Testis (tissue), 2 donors: ENCODE measurements around the gene CEP95.

ENCODE experiments used
- POLR2A ChIP-seq: fragments of 450-650 bp; IDR thresholded peaks from one replicate; pipeline ENCODE4 v1.6.1; 2017; ENCODE audit warnings: antibody characterized with exemption, mild to moderate bottlenecking, moderate library complexity
- TF ChIP-seq, protein P1 (sequence below), 3 experiments: fragments of 450-650 bp in 2 of 3; fragments of 200-600 bp in 1 of 3; sonication (generic) in 1 of 3; IDR thresholded peaks; one replicate each; pipeline ENCODE4 v1.5.1; 2016 to 2019; ENCODE audit warnings: antibody characterized with exemption in 3 of 3, mild to moderate bottlenecking in 2 of 3, moderate library complexity in 1 of 3

- TF ChIP-seq POLR2A = no peak
- TF ChIP-seq, protein P1, sequence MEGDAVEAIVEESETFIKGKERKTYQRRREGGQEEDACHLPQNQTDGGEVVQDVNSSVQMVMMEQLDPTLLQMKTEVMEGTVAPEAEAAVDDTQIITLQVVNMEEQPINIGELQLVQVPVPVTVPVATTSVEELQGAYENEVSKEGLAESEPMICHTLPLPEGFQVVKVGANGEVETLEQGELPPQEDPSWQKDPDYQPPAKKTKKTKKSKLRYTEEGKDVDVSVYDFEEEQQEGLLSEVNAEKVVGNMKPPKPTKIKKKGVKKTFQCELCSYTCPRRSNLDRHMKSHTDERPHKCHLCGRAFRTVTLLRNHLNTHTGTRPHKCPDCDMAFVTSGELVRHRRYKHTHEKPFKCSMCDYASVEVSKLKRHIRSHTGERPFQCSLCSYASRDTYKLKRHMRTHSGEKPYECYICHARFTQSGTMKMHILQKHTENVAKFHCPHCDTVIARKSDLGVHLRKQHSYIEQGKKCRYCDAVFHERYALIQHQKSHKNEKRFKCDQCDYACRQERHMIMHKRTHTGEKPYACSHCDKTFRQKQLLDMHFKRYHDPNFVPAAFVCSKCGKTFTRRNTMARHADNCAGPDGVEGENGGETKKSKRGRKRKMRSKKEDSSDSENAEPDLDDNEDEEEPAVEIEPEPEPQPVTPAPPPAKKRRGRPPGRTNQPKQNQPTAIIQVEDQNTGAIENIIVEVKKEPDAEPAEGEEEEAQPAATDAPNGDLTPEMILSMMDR (IDR thresholded peaks at IDR 0.05) = no peak
Measured at GRCh38 chr17:64500862-64501765, 5.7 kb upstream of the CEP95 start.
